Measurements from ENCODE around the gene DLX4.

- no peak for TF ChIP-seq POLR2AphosphoS5 (IDR thresholded peaks at IDR 0.05; ENCODE audit: low read depth, low read length)
- TF ChIP-seq TCF7L2 (IDR thresholded peaks at IDR 0.05; ENCODE audit: low read depth, low read length), result no peak
Measured at GRCh38 chr17:49980703-49981197, 11.8 kb downstream of the DLX4 start.

Measured in Panc1 (cell line).